Spinal cord (tissue), 10 donors: ENCODE data around the gene HCFC2. TPM values are rescaled to one million over a fixed set of nuclear protein-coding genes. Genes with fewer than 3 reads are reported as not detected.

Experiments
- DNase-seq, 6 donors: peaks; one replicate each; pipeline versions ENCODE4 v3.0.0 to v3.0.0-alpha.2; 2013 to 2015; ENCODE audit warnings: low spot score in 6 of 6, low read depth in 4 of 6
- H3K27ac ChIP-seq: one replicate; pipeline ENCODE4 v1.5.1; 2013; ENCODE audit warnings: low read depth, low read length, control low read depth
- H3K27me3 ChIP-seq: one replicate; pipeline ENCODE4 v1.6.1; 2013; ENCODE audit warnings: low read length; ENCODE audit not compliant: control insufficient read depth, insufficient read depth
- H3K36me3 ChIP-seq: one replicate; pipeline ENCODE4 v1.6.1; 2013; ENCODE audit warnings: low read length; ENCODE audit not compliant: control insufficient read depth, insufficient read depth
- H3K4me1 ChIP-seq: one replicate; pipeline ENCODE4 v1.6.1; 2013; ENCODE audit warnings: low read length; ENCODE audit not compliant: control insufficient read depth, insufficient read depth
- H3K4me3 ChIP-seq: one replicate; pipeline ENCODE4 v1.5.1; 2013; ENCODE audit warnings: low read depth, low read length, control low read depth
- H3K9me3 ChIP-seq: one replicate; pipeline ENCODE4 v1.6.1; 2013; ENCODE audit warnings: low read length; ENCODE audit not compliant: control insufficient read depth, insufficient read depth
- WGBS: methylation state at CpG from one replicate; pipeline ENCODE4 v1.1.5; 2013; ENCODE audit warnings: missing lambda C conversion rate; ENCODE audit not compliant: insufficient coverage; 5-methylcytosine and 5-hydroxymethylcytosine counted together
- polyA plus RNA-seq, 2 donors: library from polyadenylated mRNA; unstranded; fragments of 120-200 nt; gene quantifications; one replicate each; pipeline ENCODE4 v1.2.1, GENCODE V29; 2013; ENCODE audit not compliant: insufficient read length in 2 of 2
- total RNA-seq, 2 donors: library from RNA; depleted of rRNA in 1 of 2; stranded (reverse); fragments of 120-200 nt in 1 of 2; fragments of >200 nt in 1 of 2; gene quantifications; one replicate each; pipeline versions ENCODE4 v1.2.3 to v1.2.4, GENCODE V29; 2013 to 2014
- donor health status: healthy.

Gene HCFC2
- total and polyA plus RNA-seq, 4 donors = 19.1 to 50.7 (median 29.4) TPM

- no peaks in the 10 kb centered on the region for H3K4me1 ChIP-seq
- no peak overlapping the region for H3K27ac ChIP-seq
- WGBS = no CpG with 5 or more reads among the region's 1 CpG
- H3K27me3 ChIP-seq = no peaks in the 10 kb centered on the region
- H3K4me3 ChIP-seq = no peak overlapping the region
- no peaks in the 10 kb centered on the region for H3K9me3 ChIP-seq
- H3K36me3 ChIP-seq = peaks cover 13% of the 10 kb centered on the region
- DNase-seq = no peak
These were observed 14.7 kb downstream of the HCFC2 start for GRCh38 chr12:104079024-104079423.

DNA sequence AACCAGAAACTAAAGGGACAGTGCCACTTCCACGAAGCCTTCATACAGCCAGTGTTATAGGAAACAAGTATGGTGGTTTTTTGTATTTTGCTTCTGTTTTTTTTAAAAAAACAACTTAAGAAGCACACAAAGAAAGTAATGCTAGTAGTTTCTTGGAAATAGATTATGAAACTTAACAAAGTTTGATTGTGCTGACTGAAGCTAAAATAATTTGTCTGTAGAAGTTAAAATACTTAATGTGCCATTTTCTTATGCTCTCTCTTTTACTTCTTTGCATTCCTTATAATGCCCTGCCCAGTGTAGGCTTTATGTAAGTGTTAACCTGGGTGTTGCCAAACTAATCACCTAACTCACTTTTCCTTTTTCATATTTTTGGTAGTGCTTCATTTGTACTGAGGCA lies 16.4 kb downstream of the HCFC2 start:
- Histone ChIP-seq H3K27me3 (no peaks in the 10 kb centered on the region), H3K4me3 (no peak overlapping the region), H3K4me1 (no peaks in the 10 kb centered on the region), H3K36me3 (peaks cover 11% of the 10 kb centered on the region), H3K27ac (no peak overlapping the region), H3K9me3 (no peaks in the 10 kb centered on the region)
- no CpG with 5 or more reads among the region's 1 CpG for WGBS
- no peak for DNase-seq

DNA sequence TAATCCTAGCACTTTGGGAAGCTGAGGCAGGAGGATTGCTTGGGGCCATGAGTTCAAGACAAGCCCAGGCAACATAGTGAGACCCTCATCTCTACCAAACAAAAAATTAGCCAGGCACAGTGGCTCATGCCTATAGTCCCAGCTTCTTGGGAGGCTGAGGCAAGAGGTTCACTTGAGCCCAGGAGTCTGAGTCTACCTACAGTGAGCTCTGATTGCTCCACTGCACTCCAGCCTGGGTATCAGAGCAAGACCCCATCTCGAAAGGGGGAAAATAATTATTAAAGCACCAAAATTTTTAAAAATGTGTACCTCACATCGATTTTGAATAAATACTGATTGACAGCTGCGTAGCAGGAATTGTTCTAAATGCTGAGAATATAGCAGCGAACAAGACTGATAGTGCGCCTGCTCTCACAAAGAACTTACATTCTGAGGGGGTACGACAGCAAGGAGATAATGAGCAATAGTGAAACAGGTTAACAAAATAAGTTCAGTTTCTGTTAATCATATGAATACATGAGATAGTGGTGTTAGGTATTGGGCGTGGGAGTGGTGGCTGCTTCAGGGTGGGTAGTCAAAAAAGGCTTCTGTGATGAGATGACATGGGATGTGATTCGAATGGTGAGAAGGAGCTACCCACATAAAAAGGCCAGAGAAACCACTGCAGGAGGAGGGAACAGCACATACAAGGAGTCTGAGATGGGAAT lies 19.6 kb downstream of the HCFC2 start:
- Histone ChIP-seq H3K27me3 (no peaks in the 10 kb centered on the region), H3K9me3 (no peaks in the 10 kb centered on the region), H3K36me3 (peaks cover 17% of the 10 kb centered on the region), H3K4me1 (no peaks in the 10 kb centered on the region), H3K4me3 (no peak overlapping the region), H3K27ac (no peak overlapping the region)
- 97% methylated on average over 6 of the region's 8 CpGs for WGBS
- DNase-seq = no peak

- no peak overlapping the region for H3K27ac ChIP-seq
- WGBS = no CpG with 5 or more reads among the region's 1 CpG
- H3K36me3 ChIP-seq = peaks cover 18% of the 10 kb centered on the region
- H3K9me3 ChIP-seq = no peaks in the 10 kb centered on the region
- no peak for DNase-seq
- H3K4me3 ChIP-seq = no peak overlapping the region
- no peaks in the 10 kb centered on the region for H3K4me1 ChIP-seq
- no peaks in the 10 kb centered on the region for H3K27me3 ChIP-seq
These were observed 26.4 kb downstream of the HCFC2 start for GRCh38 chr12:104090685-104091084.

DNA sequence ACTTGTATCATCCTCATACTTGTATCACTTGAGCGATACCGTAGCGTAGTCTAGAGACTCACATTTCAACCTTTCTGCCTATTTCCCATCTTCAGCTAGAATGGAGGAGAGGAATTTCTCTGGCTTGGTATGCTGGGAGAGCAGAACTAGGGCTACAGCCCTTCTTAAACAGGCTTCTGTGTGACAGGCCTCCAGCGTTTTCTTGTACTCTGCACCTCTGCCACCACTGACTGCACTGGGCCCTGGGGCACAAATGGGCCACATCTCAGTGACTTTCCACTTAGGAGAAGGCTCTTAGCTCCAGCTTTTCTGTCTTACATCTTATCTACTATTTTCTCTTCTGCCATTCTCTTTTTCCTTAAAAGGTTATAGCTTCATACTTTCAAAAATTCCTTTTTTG lies 26.8 kb downstream of the HCFC2 start:
- Histone ChIP-seq H3K36me3 (peaks cover 14% of the 10 kb centered on the region), H3K27ac (no peak overlapping the region), H3K27me3 (no peaks in the 10 kb centered on the region), H3K4me3 (no peak overlapping the region), H3K4me1 (no peaks in the 10 kb centered on the region), H3K9me3 (no peaks in the 10 kb centered on the region)
- no peak for DNase-seq
- 41% methylated on average over 1 of the region's 4 CpGs for WGBS

DNA sequence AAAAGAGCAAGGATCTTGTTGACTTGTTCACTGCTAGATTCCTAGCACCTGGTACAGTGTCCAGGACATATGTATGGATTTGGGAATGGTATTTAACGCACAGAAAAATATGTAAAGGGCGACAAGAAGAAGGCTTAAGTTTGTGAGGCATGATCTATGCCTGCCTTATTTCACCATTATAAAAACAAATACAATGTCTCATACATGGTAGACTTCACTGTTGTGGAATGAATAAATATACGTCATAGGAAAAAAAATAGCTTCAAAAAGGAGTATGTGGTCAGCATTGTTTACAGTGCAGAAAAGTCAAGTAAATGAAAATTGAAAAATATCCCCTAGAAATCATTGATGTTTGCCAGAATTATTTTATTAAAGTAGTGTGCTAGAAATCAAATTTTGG lies 30.0 kb downstream of the HCFC2 start:
- H3K4me1 ChIP-seq = no peaks in the 10 kb centered on the region
- no peaks in the 10 kb centered on the region for H3K27me3 ChIP-seq
- no CpG with 5 or more reads among the region's 3 CpGs for WGBS
- H3K27ac ChIP-seq = no peak overlapping the region
- peaks cover 7% of the 10 kb centered on the region for H3K36me3 ChIP-seq
- no peaks in the 10 kb centered on the region for H3K9me3 ChIP-seq
- no peak for DNase-seq
- no peak overlapping the region for H3K4me3 ChIP-seq

GRCh38 chr12:104095289-104095688 lies 31.0 kb downstream of the HCFC2 start:
- no CpG with 5 or more reads among the region's 1 CpG for WGBS
- Histone ChIP-seq H3K4me1 (no peaks in the 10 kb centered on the region), H3K9me3 (no peaks in the 10 kb centered on the region), H3K36me3 (peaks cover 7% of the 10 kb centered on the region), H3K27me3 (no peaks in the 10 kb centered on the region), H3K27ac (no peak overlapping the region), H3K4me3 (no peak overlapping the region)
- DNase-seq = no peak

DNA sequence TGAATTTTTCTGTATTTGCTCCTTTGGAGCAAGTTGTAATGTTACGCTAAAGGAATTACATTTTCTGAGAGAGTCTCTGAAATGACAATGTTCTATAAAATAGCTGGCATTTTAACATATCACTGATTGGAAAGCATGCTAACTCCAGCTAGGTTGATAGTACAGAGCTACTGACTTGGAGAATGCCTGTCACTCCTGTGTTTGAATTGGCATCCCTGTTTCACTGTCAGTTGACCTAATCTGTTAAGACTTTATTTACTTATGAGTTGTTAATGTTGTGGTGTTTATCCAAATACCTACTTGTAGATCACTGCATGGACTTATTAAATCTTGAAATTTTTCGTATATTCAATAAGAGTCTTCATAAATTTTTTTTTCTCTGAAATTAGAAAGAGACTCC lies 33.6 kb downstream of the HCFC2 start:
- Histone ChIP-seq H3K4me1 (no peaks in the 10 kb centered on the region), H3K4me3 (no peak overlapping the region), H3K27me3 (no peaks in the 10 kb centered on the region), H3K9me3 (no peaks in the 10 kb centered on the region), H3K27ac (no peak overlapping the region), H3K36me3 (peaks cover 11% of the 10 kb centered on the region)
- no peak for DNase-seq
- no CpG with 5 or more reads among the region's 2 CpGs for WGBS

- H3K4me3 ChIP-seq = no peak overlapping the region
- no peak overlapping the region for H3K27ac ChIP-seq
- H3K27me3 ChIP-seq = no peaks in the 10 kb centered on the region
- peaks cover 2% of the 10 kb centered on the region for H3K36me3 ChIP-seq
- H3K4me1 ChIP-seq = no peaks in the 10 kb centered on the region
- DNase-seq = no peak
- no peaks in the 10 kb centered on the region for H3K9me3 ChIP-seq
These were observed 41.1 kb downstream of the HCFC2 start for GRCh38 chr12:104105461-104105860.

DNA sequence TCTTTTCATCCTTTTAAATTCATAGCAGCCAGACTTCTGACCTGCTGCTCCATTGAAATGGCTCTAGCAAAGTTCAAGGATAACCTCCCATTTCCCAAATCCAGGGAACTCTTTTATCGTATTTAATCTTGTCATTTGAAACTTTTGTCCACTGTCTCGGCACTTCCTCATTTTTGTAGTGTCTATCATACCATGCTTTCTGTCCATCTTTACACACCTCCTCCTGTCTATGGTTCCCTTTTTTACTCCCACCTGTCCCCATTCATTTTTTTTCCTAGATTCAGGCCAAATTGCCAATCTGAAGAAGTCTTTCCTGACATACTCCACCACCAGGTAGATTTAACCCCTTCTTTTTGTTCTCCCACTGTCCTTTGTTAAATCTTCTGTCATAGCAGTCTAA lies 42.6 kb downstream of the HCFC2 start:
- H3K27me3 ChIP-seq = no peaks in the 10 kb centered on the region
- H3K9me3 ChIP-seq = no peaks in the 10 kb centered on the region
- H3K4me1 ChIP-seq = no peaks in the 10 kb centered on the region
- H3K27ac ChIP-seq = no peak overlapping the region
- no peak for DNase-seq
- no peaks in the 10 kb centered on the region for H3K36me3 ChIP-seq
- WGBS = 78% methylated on average over 2 of the region's 2 CpGs
- H3K4me3 ChIP-seq = no peak overlapping the region
